ENCODE measurements around the gene ADGRE3.

The ADGRE3 gene

GRCh38 chr19:14577264-14577663 is 97.4 kb downstream of the ADGRE3 start:
- Histone ChIP-seq H3K4me1 (ENCODE audit: insufficient read depth, low read length) (no peaks in the 10 kb centered on the region), H3K36me3 (ENCODE audit: insufficient read depth, low read length) (no peaks in the 10 kb centered on the region), H3K27me3 (ENCODE audit: insufficient read depth, low read length) (no peaks in the 10 kb centered on the region), H3K9me3 (ENCODE audit: low read length) (no peaks in the 10 kb centered on the region), H3K4me3 (ENCODE audit: low read length) (no peak overlapping the region), H2AFZ (ENCODE audit: low read depth, low read length) (no peak overlapping the region)

GRCh38 chr19:14576363-14576762 is 98.3 kb downstream of the ADGRE3 start:
- Histone ChIP-seq H3K27me3 (ENCODE audit: insufficient read depth, low read length) (no peaks in the 10 kb centered on the region), H2AFZ (ENCODE audit: low read depth, low read length) (no peak overlapping the region), H3K4me3 (ENCODE audit: low read length) (no peak overlapping the region), H3K9me3 (ENCODE audit: low read length) (no peaks in the 10 kb centered on the region), H3K36me3 (ENCODE audit: insufficient read depth, low read length) (no peaks in the 10 kb centered on the region), H3K4me1 (ENCODE audit: insufficient read depth, low read length) (no peaks in the 10 kb centered on the region)

GRCh38 chr19:14575428-14575980 is 99.1 kb downstream of the ADGRE3 start:
- no peak overlapping the region for H2AFZ ChIP-seq (ENCODE audit: low read depth, low read length)
- no peaks in the 10 kb centered on the region for H3K9me3 ChIP-seq (ENCODE audit: low read length)
- no peaks in the 10 kb centered on the region for H3K27me3 ChIP-seq (ENCODE audit: insufficient read depth, low read length)
- H3K4me1 ChIP-seq (ENCODE audit: insufficient read depth, low read length): peaks cover 5% of the 10 kb centered on the region
- no peaks in the 10 kb centered on the region for H3K36me3 ChIP-seq (ENCODE audit: insufficient read depth, low read length)
- H3K4me3 ChIP-seq (ENCODE audit: low read length): no peak overlapping the region

GRCh38 chr19:14571695-14572490 is 102.8 kb downstream of the ADGRE3 start, which contains the start of gene NDUFB7:
Gene NDUFB7, minus strand, starts transcription at chr19:14572066. Its CDS starts 66 bp downstream, at chr19:14572000.
- no peaks in the 10 kb centered on the region for H3K9me3 ChIP-seq (ENCODE audit: low read length)
- peak within 1 kb of the TSS; percentile 17 for H2AFZ ChIP-seq (ENCODE audit: low read depth, low read length)
- peaks cover 8% of the 10 kb centered on the region for H3K36me3 ChIP-seq (ENCODE audit: insufficient read depth, low read length)
- H3K4me1 ChIP-seq (ENCODE audit: insufficient read depth, low read length): peaks cover 5% of the 10 kb centered on the region
- peak within 1 kb of the TSS; percentile 90 for H3K4me3 ChIP-seq (ENCODE audit: low read length)
- no peaks in the 10 kb centered on the region for H3K27me3 ChIP-seq (ENCODE audit: insufficient read depth, low read length)

- Histone ChIP-seq H3K4me3 (ENCODE audit: low read length) (peak overlapping the region; percentile 90), H3K4me1 (ENCODE audit: insufficient read depth, low read length) (peaks cover 5% of the 10 kb centered on the region), H3K9me3 (ENCODE audit: low read length) (no peaks in the 10 kb centered on the region), H3K27me3 (ENCODE audit: insufficient read depth, low read length) (no peaks in the 10 kb centered on the region), H2AFZ (ENCODE audit: low read depth, low read length) (no peak overlapping the region), H3K36me3 (ENCODE audit: insufficient read depth, low read length) (peaks cover 12% of the 10 kb centered on the region)
These were observed 103.6 kb downstream of the ADGRE3 start for GRCh38 chr19:14570864-14571527.

All from neuron (in vitro differentiated cells).